Gastroesophageal sphincter (tissue), 3 donors: ENCODE data around the gene NCR1.
"Not testable (repeated sequence)": the region's sequence is repeated elsewhere in the genome, so short reads cannot be mapped to it uniquely, and the experiment has no call there.

Experiments
- POLR2A ChIP-seq, 2 donors: fragments of 450-650 bp; IDR thresholded peaks; one replicate each; pipeline ENCODE4 v1.6.1; 2017; ENCODE audit warnings: antibody characterized with exemption in 2 of 2, mild to moderate bottlenecking in 2 of 2, moderate library complexity in 1 of 2
- TF ChIP-seq, protein P1 (sequence below), 4 experiments: fragments of 200-600 bp in 2 of 4; fragments of 450-650 bp in 2 of 4; sonication (generic) in 1 of 4; IDR thresholded peaks; one replicate each; pipeline ENCODE4 v1.5.1; 2017 to 2019; ENCODE audit warnings: antibody characterized with exemption in 4 of 4, mild to moderate bottlenecking in 2 of 4, moderate library complexity in 2 of 4

DNA sequence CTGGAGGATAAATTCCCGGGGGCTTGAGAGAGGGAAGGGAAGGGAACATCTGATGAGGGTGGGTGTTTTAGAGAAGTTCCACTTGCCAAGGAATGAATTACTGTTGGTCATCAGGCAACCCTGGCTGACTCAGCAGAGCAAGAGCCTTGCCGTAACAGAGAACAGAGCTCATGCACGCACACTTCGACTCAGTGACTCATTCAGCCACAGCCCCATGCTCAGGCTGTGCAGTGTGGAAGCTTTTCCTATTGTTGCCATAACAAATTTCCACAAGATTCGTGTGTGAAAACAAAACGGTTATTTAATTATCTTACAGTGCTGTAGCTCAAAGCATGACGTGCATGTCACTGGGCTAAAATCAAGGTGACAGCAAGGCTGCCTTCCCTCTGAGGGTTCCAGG lies 46.5 kb upstream of the NCR1 start:
- TF ChIP-seq, protein P1, sequence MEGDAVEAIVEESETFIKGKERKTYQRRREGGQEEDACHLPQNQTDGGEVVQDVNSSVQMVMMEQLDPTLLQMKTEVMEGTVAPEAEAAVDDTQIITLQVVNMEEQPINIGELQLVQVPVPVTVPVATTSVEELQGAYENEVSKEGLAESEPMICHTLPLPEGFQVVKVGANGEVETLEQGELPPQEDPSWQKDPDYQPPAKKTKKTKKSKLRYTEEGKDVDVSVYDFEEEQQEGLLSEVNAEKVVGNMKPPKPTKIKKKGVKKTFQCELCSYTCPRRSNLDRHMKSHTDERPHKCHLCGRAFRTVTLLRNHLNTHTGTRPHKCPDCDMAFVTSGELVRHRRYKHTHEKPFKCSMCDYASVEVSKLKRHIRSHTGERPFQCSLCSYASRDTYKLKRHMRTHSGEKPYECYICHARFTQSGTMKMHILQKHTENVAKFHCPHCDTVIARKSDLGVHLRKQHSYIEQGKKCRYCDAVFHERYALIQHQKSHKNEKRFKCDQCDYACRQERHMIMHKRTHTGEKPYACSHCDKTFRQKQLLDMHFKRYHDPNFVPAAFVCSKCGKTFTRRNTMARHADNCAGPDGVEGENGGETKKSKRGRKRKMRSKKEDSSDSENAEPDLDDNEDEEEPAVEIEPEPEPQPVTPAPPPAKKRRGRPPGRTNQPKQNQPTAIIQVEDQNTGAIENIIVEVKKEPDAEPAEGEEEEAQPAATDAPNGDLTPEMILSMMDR (IDR thresholded peaks at IDR 0.05): not testable (repeated sequence)
- not testable (repeated sequence) for TF ChIP-seq POLR2A (IDR thresholded peaks at IDR 0.05)
